Brain pericyte (primary cell): Measurements from ENCODE around the gene ATRN.
"Not testable (repeated sequence)": the region's sequence is repeated elsewhere in the genome, so short reads cannot be mapped to it uniquely, and the experiment has no call there.

Experiments
- DNase-seq: peaks from one replicate; pipeline ENCODE4 v3.0.0-alpha.2; 2012; ENCODE audit warnings: low read depth, low spot score

ATRN gene

DNA sequence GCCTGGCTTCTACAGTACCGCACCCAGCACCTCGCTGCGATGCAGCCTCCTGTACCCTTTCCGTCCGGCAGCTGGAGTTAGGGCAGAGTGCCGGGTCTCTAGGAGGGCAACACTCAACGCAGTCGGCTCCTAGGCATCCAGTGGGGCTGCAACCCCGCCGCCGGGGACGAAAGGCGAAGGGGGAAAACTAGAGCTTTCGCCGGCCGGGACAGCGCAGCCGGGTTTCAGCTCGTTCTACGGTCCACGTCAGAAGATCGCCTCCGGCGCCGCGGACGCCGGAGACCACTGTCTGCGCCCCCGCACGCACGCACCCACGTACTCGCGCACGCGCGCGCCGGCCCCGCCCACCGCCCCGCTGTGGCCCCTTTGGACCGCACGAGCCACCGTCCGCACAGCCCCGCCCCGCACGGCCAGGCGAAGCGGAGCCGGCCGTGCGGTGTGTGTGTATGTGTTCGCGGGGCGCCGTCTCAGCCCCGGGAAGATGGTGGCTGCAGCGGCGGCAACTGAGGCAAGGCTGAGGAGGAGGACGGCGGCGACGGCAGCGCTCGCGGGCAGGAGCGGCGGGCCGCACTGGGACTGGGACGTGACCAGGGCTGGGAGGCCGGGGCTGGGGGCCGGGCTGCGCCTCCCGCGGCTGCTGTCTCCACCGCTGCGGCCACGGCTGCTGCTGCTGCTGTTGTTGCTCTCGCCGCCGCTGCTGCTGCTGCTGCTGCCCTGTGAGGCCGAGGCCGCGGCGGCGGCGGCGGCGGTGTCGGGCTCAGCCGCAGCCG, at the start of gene ATRN:
TSS of gene ATRN (plus strand) at position 392 of the 770 bp plus-strand sequence. CDS start at position 482, 90 bp downstream.
- peak; percentile 68 for DNase-seq

- no peak for DNase-seq
Observed at GRCh38 chr20:3421985-3422384, 48.8 kb upstream of the ATRN start.

- DNase-seq: no peak
Observed at GRCh38 chr20:3423126-3423525, 47.7 kb upstream of the ATRN start.

DNA sequence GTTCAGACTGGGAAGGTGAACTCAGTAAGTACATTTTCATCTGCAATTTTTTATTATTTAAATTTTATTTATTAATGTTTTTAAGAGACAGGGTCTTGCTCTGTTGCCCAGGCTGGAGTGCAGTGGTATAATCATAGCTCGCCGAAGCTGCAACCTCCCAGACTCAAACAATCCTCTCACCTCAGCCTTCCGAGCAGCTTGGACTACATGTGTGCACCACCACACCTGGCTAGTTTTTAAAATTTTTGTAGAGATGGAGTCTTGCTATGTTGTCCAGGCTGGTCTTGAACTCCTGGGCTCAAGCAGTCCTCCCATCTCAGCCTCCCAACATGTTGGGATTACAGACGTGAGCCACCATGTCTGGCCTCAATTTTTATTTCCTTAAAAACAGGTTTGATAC, 44.1 kb upstream of the ATRN start:
- DNase-seq: not testable (repeated sequence)

GRCh38 chr20:3430376-3431069, 40.3 kb upstream of the ATRN start:
- no peak for DNase-seq

DNA sequence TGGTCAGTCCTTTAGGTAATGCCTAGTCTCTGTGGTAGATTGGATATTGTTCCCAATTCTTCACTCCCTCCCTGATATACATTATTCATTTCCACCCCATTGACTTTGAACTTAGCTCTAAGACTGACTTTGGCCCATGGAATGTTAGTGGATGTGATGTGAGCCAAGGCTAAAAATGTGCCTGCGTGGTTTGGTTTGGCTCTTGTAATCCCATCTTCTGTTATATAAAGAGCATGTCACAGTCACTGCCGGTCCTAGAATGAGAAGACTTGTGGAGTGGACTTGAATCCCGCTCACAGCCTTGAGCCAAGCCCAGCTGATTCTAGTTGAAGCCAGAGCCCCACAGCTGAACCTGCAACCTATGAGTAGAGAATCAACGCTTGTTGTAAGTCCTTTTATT, 39.7 kb upstream of the ATRN start:
- DNase-seq: no peak

DNA sequence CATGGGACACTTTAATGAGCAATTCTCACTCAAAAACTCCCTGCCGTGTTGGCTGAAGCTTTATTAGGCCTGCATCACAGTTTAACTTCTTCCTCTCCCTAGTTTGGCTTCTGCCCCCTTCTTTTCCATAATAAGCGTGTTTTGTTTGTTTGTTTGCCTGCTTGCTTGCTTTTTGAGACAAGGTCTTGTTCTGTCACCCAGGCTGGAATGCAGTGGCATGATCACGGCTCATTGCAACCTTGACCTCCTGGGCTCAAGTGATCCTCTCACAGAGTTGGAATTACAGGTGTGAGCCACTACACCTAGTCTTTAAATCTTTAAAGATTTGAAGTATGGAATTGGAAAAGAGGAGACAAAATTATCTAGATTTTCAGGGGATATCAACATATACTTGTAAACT, 38.0 kb upstream of the ATRN start:
- DNase-seq: no peak

DNA sequence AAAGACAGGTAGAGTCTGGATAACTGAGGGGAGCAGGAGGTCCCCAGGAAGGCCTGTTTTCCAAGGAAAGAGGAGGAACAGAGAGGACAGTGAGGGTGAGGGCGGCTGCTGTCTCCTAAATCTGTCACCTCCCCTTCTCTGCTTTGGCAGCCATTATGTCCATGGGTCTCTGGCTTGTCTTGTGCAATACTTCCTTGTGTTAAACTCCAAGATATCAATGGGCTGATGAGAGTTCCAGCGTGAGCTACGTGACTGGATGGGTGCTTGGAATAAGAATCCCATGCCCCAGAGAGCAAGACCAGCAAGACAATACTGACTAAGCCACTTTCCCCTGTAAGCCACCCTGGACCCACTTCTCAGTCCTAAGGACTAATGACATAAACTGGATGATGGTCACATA, 37.1 kb upstream of the ATRN start:
- no peak for DNase-seq

DNA sequence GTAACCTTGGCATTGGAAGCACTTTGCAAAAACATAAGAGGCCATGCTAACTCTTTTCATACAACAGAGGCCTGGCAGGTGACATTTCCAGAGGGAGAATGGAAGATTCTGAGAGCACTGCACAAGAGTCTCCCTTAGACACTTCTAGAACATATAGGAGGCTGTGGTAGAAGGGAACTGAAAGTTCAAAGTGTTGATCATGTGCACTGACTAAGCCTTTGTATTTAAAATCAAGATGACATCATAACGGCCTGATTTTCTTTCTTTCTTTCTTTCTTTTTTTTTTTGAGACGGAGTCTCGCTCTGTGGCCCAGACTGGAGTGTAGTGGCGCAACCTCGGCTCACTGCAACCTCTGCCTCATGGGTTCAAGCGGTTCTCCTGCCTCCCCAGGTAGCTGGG, 36.6 kb upstream of the ATRN start:
- DNase-seq: no peak

- DNase-seq: no peak
Observed at GRCh38 chr20:3436864-3437574, 33.8 kb upstream of the ATRN start.

DNA sequence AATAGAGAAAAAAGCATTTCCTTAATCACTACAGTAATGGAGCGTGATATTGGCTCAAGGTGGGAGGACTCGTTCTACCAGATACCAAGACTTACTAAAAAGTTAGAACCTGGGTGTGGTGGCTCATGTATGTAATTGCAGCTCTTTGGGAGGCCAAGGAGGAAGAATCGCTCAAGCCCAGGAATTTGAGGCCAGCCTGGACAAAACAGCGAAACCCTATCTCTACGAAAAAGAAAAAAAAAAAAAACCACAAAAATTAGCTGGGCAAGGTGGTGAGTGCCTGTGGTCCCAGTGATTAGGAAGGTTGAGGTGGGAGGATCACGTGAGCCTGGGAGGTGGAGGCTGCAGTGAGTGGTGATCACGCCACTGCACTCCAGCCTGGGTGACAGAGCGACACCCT, 24.0 kb upstream of the ATRN start:
- DNase-seq: no peak

GRCh38 chr20:3447321-3447720, 23.5 kb upstream of the ATRN start:
- no peak for DNase-seq

GRCh38 chr20:3449319-3449718, 21.5 kb upstream of the ATRN start:
- DNase-seq: no peak

DNA sequence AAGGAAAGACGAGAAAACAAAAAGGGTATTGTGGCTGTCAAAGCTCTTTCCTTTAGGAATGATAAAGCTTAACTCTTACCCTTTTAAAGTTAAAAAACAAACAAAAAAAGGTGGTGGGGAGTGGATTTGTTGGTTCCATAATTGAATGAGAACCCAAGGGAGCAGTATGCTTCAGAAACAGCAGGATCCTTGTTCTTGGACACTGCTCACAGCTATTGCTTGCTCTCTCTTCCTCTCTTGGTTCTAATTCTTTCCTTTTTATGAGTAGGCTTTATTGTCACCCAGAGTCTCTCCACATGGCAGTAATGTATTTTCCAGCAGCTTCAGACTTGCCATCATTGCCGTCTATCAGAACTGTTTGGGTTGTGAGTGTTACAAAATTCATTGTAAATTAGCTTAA, 18.7 kb upstream of the ATRN start:
- DNase-seq: no peak

GRCh38 chr20:3452690-3453089, 18.1 kb upstream of the ATRN start:
- no peak for DNase-seq

GRCh38 chr20:3454831-3455230, 16.0 kb upstream of the ATRN start:
- DNase-seq: no peak

DNA sequence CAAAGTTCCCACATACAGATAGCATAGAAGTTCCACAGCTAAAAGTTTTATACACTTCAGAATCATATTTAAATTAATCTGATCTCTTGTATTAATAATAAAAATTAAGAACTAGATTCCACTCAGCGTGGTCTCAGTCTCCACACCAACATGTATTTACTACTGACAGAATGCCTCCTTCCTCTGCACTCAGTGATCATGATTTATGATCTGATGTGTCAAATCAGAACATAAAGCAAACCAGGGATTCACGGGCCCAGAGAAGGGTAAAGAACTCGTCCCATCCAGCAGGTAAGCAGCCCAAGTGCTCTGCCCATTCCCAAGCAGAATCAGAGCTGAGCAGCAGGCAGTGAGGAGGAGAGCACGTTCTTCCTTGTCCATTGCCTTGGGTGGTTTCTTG, 14.2 kb upstream of the ATRN start:
- no peak for DNase-seq

DNA sequence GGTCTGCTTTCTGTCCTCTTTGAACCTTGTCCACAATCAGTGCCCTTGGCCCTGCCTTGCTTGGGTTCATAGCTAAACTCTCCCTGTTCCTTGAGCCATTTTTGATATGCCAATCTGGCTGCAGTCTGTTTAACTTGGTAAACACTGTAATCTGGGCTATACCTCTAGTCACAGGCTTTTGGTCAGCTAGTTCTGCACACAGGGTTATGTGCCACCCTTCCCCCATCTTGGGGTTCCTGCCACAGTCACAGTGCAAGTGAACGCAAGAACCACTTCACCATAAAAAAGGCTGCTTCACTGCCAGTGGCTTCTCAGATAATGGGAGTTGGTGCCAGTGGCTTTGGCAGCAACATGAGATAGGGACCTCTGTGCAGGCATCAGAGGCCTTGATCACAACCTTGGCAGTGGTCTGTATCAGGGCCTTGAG, 10.9 kb upstream of the ATRN start:
- DNase-seq: no peak

GRCh38 chr20:3461211-3461771, 9.5 kb upstream of the ATRN start:
- no peak for DNase-seq

DNA sequence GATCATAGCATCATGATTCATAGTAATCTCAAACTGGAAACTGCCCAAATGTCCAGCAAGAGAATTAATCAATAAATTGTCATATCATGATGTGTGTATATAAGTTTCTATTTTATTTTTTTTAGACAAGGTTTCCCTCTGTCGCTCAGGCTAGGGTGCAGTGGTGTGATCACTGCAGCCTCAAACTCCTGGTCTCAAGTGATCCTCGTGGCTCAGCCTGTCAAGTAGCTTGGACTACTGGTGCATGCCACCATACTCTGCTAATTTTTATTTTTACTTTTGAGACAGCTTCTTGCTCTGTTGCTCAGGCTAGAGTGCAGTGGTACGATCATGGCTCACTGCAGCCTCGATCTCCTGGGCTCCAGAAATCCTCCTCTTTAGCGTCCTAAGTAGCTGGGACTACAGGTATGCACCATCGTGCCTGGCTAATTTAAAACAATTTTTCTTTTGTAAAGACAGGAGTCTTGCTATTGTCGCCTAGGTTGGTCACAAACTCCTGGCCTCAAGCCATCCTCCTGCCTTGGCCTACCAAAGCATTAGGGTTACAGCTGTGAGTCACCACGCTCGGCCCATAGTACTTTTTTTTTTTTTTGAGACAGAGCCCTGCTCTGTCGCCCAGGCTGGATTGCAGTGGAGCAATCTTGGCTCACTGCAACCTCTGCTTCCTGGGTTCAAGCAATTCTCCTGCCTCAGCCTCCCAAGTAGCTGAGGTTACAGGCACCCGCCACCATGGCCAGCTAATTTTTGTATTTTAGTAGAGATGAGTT, 8.7 kb upstream of the ATRN start:
- no peak for DNase-seq

- DNase-seq: no peak
Observed at GRCh38 chr20:3464166-3464565, 6.7 kb upstream of the ATRN start.

DNA sequence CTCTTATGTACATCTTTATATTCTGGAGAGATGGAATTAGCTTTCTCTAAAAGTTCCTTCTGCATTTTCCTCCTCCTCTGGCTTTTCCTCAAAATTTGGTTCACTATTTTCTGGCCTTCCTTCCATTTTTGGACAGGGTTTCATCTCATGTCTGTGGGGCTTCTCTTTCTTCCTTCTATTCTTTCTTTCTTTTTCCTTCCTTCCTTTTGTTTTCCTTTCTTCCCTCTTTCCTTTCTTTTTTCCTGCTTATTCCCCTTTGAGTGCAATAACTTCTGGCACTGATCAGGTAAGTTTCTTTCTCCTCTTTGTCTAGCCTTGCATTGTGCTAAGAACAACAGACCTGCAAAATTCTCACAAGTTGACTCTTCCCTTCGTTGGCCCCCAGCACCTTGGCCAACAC, 5.5 kb upstream of the ATRN start:
- no peak for DNase-seq
